ENCODE data around the gene RIMBP2.

RIMBP2 gene

DNA sequence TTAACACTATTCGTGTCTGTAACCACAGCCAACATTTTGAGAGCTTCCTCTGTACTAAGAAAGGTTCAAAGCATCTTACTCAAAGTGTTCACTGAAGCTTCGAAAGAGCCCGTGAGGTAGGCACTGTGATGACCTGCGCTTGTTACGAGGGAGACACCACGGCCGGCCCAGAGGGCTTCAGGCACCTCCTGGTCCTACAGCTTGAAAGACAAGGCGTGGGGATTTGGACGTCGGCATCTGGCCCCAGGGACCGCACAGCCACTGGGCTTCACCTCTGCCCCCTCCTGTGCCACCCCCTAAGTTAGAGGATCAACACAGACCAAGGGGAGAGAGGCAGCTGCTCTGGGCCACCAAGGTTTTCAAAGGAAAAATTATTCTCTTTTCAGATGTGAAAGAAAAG lies 75.6 kb downstream of the RIMBP2 start:
- no peak overlapping the region for H3K4me3 ChIP-seq (ENCODE audit: control insufficient read depth, low read depth, low read length)
- TF ChIP-seq, protein P1, sequence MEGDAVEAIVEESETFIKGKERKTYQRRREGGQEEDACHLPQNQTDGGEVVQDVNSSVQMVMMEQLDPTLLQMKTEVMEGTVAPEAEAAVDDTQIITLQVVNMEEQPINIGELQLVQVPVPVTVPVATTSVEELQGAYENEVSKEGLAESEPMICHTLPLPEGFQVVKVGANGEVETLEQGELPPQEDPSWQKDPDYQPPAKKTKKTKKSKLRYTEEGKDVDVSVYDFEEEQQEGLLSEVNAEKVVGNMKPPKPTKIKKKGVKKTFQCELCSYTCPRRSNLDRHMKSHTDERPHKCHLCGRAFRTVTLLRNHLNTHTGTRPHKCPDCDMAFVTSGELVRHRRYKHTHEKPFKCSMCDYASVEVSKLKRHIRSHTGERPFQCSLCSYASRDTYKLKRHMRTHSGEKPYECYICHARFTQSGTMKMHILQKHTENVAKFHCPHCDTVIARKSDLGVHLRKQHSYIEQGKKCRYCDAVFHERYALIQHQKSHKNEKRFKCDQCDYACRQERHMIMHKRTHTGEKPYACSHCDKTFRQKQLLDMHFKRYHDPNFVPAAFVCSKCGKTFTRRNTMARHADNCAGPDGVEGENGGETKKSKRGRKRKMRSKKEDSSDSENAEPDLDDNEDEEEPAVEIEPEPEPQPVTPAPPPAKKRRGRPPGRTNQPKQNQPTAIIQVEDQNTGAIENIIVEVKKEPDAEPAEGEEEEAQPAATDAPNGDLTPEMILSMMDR (IDR thresholded peaks at IDR 0.05; ENCODE audit: control insufficient read depth, insufficient read depth, low read depth, low read length, missing control alignments) = no peak
- DNase-seq (ENCODE audit: low read depth) = no peak

DNA sequence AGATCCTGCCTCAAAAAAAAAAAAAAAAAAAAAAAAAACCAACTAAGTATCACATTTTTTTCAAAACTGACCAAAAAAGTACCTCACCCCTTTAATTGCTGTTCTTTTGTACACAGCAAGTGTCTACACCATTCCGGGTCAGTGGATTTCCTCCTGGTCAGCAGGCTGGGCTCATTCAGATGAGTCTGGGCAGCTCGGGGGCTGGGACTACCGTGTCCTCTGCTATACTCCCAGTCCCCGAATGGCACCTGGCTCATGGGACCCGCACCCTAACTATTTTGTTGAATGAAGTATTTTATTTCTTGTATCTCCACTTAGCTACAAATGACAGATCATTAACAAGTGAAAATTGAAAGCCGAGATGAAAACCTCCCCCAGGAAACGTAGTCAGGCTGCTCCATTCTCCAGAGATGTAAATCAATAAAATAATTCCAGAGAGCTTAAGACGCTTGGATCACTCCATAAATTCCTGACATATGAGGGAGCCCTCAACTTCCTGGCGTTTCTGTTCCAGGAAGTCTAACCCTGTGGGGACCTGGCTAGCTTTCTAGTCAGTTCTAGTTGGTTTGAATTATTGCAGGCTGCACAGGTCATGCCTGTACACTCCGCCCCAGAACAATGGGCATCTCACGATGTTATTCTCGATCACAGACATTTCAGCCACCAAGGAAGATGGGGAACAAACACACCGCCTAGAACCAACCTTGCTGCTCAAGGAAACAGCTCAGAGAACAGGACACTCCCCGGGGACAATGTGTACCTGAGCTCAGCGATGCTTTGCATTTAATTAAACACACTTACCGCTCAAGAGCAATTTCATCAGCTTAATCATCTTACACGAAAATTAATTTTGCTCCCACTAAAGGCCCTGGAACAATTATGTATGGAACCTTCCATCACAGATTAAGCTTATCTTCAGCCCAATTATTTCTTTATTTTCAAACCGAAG lies 76.3 kb downstream of the RIMBP2 start:
- TF ChIP-seq, protein P1 (IDR thresholded peaks at IDR 0.05; ENCODE audit: control insufficient read depth, insufficient read depth, low read depth, low read length, missing control alignments) = no peak

DNA sequence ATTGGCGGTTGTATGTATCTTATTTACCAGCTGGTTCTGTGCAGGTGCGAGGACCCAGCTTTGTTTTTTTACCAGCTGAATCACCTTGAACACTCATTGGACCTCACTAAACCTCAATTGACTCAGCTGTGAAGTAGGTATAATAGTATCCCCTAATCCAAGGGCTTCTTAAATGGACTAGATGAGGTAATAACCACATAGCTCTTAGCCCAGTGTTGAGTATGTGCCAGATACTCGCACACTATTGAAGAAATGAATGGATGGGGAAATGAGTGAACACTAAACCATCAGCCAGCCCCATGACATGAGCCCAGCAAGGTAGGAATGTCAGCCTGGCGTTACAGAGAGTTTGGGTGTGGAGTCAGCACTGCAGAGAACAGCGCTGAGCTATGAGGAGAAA lies 79.7 kb downstream of the RIMBP2 start:
- TF ChIP-seq, protein P1 (IDR thresholded peaks at IDR 0.05; ENCODE audit: control insufficient read depth, insufficient read depth, low read depth, low read length, missing control alignments) = no peak
- no peak overlapping the region for H3K4me3 ChIP-seq (ENCODE audit: control insufficient read depth, low read depth, low read length)
- no peak for DNase-seq (ENCODE audit: low read depth)

More for the DNA sequence above, 76.3 kb downstream of the RIMBP2 start:
- no peak for DNase-seq (ENCODE audit: low read depth)
- no peak overlapping the region for H3K4me3 ChIP-seq (ENCODE audit: control insufficient read depth, low read depth, low read length)

DNA sequence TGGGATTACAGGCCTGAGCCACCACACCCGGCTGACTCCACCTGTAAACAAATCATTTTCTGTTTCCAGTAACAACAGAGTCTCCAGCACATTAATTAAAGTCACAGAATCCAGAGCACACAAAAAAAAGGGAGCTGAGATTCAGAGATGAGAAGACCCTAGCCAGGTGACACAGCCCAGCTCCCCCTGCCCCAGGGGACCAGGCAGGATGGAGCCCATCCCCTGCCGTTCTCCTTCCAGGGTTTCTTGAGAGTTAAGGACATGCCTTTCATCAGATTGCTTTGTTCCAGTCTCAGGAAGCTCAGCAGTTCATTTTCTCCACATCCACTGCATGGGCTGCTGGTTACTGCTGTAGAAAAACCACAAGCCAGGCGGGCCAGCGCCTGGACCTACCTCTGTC lies 81.2 kb downstream of the RIMBP2 start:
- TF ChIP-seq, protein P1 (IDR thresholded peaks at IDR 0.05; ENCODE audit: control insufficient read depth, insufficient read depth, low read depth, low read length, missing control alignments) = no peak
- H3K4me3 ChIP-seq (ENCODE audit: control insufficient read depth, low read depth, low read length) = no peak overlapping the region
- no peak for DNase-seq (ENCODE audit: low read depth)

DNA sequence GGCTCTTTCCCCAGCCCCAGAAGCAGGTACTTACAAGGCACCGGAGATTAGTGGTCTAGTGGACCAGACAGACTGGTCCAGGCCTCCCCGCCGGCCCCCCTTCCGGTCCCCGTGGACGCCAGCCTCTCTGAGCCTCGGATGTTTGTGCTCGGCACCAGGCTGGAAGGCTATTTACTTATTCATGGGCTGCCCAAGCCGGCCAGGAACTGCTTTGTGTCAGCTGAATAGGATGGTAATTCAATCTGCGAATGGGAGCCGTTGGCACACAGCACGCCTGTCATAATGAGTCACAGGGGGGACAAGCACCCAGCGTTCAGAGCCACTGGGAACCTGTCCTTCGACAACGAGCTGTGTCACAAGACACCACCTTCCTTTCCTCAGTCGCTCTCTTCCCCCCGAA lies 82.3 kb downstream of the RIMBP2 start:
- H3K4me3 ChIP-seq (ENCODE audit: control insufficient read depth, low read depth, low read length) = no peak overlapping the region
- TF ChIP-seq, protein P1 (IDR thresholded peaks at IDR 0.05; ENCODE audit: control insufficient read depth, insufficient read depth, low read depth, low read length, missing control alignments) = no peak
- DNase-seq (ENCODE audit: low read depth) = no peak

DNA sequence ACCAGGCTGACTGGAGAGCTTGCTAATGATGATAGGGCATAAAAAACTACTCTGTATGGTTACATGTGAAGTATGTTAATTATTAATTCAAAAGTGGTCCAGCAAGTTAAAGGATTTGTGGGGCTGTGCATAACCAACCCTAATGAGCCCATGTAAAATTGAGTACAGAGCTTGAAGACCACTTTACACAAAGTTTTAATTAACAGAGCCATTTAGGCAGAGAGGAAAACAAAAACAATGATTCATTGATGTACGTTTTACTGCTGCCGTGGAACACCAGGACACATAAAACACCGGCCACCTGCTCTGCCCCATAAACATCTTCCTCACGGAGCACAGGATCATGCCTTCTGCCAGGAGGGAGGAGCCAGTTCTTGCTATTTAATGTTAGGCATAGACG lies 83.5 kb downstream of the RIMBP2 start:
- no peak for DNase-seq (ENCODE audit: low read depth)
- no peak overlapping the region for H3K4me3 ChIP-seq (ENCODE audit: control insufficient read depth, low read depth, low read length)
- TF ChIP-seq, protein P1 (IDR thresholded peaks at IDR 0.05; ENCODE audit: control insufficient read depth, insufficient read depth, low read depth, low read length, missing control alignments) = no peak

Measured in AG09309 (cell line).